Caco-2 (cell line): ENCODE results near the gene CDKN1C. TPM values are rescaled to one million over a fixed set of nuclear protein-coding genes. Genes with fewer than 3 reads are reported as not detected.

Experiments used
- BruUV-seq: library from RNA; stranded (reverse); fragments of 400-500 nt; replicated peaks from 2 replicates; lab custom pipeline; 2021; lab: Mats Ljungman, UMichigan
- CTCF ChIA-PET: fragments of 300-600 bp; sonication (Branson Sonifier 250); formaldehyde crosslinking; loops from one replicate; lab custom pipeline; 2022; ENCODE audit warnings: antibody characterized with exemption; lab: Charles Lee
- POLR2A ChIA-PET: fragments of 300-600 bp; sonication (Branson Sonifier 250); formaldehyde crosslinking; loops from one replicate; lab custom pipeline; 2022; ENCODE audit warnings: antibody characterized with exemption; lab: Charles Lee
- DNase-seq, 2 experiments: peaks; one replicate each; pipeline versions ENCODE4 v3.0.0 to v3.0.0-alpha.2; 2020 to 2022
- H3K27me3 ChIP-seq: replicated peaks from 2 replicates; pipeline ENCODE4 v1.6.0; 2011; ENCODE audit warnings: low read length; ENCODE audit not compliant: control insufficient read depth, insufficient read depth
- H3K36me3 ChIP-seq: 2 replicates; pipeline ENCODE4 v1.5.1; 2011; ENCODE audit warnings: low read length; ENCODE audit not compliant: control insufficient read depth, insufficient read depth
- H3K4me1 ChIP-seq: fragments of 250-450 bp; sonication (Bioruptor Pico); 2 replicates; pipeline ENCODE4 v1.5.1; 2020; ENCODE audit warnings: mild to moderate bottlenecking
- H3K4me3 ChIP-seq: 2 replicates; pipeline ENCODE4 v1.5.1; 2011; ENCODE audit warnings: low read depth, mild to moderate bottlenecking, control low read depth, low read length
- H3K9me3 ChIP-seq: fragments of 250-450 bp; sonication (Bioruptor Pico); 2 replicates; pipeline ENCODE4 v1.5.1; 2020; ENCODE audit warnings: mild to moderate bottlenecking, moderate library complexity
- H3K27ac Mint-ChIP-seq: one replicate; pipeline ENCODE4 v1.8.0; 2022; ENCODE audit warnings: mixed read lengths; ENCODE audit not compliant: unreplicated experiment
- H3K27me3 Mint-ChIP-seq: one replicate; pipeline ENCODE4 v1.8.0; 2022; ENCODE audit warnings: mixed read lengths; ENCODE audit not compliant: insufficient read depth, unreplicated experiment
- H3K36me3 Mint-ChIP-seq: one replicate; pipeline ENCODE4 v1.8.0; 2022; ENCODE audit warnings: mild to moderate bottlenecking, mixed read lengths; ENCODE audit not compliant: insufficient read depth, unreplicated experiment
- H3K4me1 Mint-ChIP-seq: one replicate; pipeline ENCODE4 v1.8.0; 2022; ENCODE audit warnings: low read depth, mixed read lengths; ENCODE audit not compliant: unreplicated experiment
- H3K4me3 Mint-ChIP-seq: one replicate; pipeline ENCODE4 v1.8.0; 2022; ENCODE audit warnings: mild to moderate bottlenecking, moderate library complexity, mixed read lengths; ENCODE audit not compliant: unreplicated experiment
- H3K9me3 Mint-ChIP-seq: one replicate; pipeline ENCODE4 v1.8.0; 2022; ENCODE audit warnings: mixed read lengths; ENCODE audit not compliant: unreplicated experiment
- intact Hi-C: fragments of 100-400 bp; cut with micrococcal nuclease; formaldehyde crosslinking; loops from one replicate; pipeline ENCODE4 v1.10.0; 2022; ENCODE audit not compliant: unreplicated experiment
- total RNA-seq: library from RNA; stranded (reverse); gene quantifications from 2 replicates; pipeline ENCODE4 v1.2.3, GENCODE V29; 2022
- TF ChIP-seq, protein P1 (sequence below), 2 experiments: fragments of 200-600 bp in 1 of 2; IDR thresholded peaks; 1 replicate in 1 of 2; 2 replicates in 1 of 2; pipeline versions ENCODE4 v1.5.1 to v1.8.0; 2011 to 2022; ENCODE audit warnings: antibody characterized with exemption in 1 of 2, control low read depth in 1 of 2, inconsistent platforms in 1 of 2, low read depth in 1 of 2, low read length in 1 of 2, mild to moderate bottlenecking in 1 of 2, moderate library complexity in 1 of 2; ENCODE audit not compliant: insufficient read depth in 1 of 2, severe bottlenecking in 1 of 2, unreplicated experiment in 1 of 2

Gene CDKN1C
- total RNA-seq, 1 experiment from 2014 or later: 25.5 TPM

DNA sequence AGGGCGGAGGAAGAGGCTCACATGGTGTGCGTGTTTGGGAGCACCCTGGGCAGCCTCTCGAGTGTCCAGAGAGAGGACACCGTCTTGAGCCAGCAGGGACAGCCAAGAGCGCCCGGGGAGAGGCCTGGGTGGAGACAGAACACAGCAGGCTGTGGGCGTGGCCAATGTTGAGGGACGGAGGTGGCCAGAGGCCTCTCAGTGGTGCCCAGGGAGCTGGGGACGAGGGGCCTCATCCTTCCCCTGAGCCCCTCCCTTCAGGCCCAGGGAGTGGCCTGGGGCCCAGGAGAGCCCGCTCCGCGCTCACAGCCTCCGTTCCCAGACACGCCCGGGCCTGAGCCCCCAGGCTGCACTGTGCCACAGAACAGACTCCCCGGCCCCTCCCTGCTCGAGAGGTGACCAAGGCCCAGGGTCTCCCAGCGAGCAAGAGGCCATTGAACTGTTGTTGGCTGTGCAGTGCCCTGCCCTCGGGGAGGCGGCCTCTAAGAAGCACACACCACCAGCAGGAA is 48.4 kb downstream of the CDKN1C start:
- Histone ChIP-seq H3K36me3 (no peaks in the 10 kb centered on the region), H3K4me1 (peaks cover 34% of the 10 kb centered on the region), H3K9me3 (no peaks in the 10 kb centered on the region), H3K27me3 (no peaks in the 10 kb centered on the region), H3K4me3 (no peak overlapping the region)
- TF ChIP-seq, protein P1, sequence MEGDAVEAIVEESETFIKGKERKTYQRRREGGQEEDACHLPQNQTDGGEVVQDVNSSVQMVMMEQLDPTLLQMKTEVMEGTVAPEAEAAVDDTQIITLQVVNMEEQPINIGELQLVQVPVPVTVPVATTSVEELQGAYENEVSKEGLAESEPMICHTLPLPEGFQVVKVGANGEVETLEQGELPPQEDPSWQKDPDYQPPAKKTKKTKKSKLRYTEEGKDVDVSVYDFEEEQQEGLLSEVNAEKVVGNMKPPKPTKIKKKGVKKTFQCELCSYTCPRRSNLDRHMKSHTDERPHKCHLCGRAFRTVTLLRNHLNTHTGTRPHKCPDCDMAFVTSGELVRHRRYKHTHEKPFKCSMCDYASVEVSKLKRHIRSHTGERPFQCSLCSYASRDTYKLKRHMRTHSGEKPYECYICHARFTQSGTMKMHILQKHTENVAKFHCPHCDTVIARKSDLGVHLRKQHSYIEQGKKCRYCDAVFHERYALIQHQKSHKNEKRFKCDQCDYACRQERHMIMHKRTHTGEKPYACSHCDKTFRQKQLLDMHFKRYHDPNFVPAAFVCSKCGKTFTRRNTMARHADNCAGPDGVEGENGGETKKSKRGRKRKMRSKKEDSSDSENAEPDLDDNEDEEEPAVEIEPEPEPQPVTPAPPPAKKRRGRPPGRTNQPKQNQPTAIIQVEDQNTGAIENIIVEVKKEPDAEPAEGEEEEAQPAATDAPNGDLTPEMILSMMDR (IDR thresholded peaks at IDR 0.05; ENCODE audit: insufficient read depth in 1 of 2, low read depth in 1 of 2, low read length in 1 of 2, severe bottlenecking in 1 of 2, unreplicated experiment in 1 of 2): peak in 1 of 2 experiments; percentile 57
- intact Hi-C loops: no loop called here
- ChIA-PET CTCF (no interaction called here), POLR2A (no interaction called here)
- no TSS peak for BruUV-seq
- Mint-ChIP-seq H3K4me1 (peaks cover 20% of the 10 kb centered on the region), H3K4me3 (no peak overlapping the region), H3K27ac (no peak overlapping the region), H3K27me3 (no peaks in the 10 kb centered on the region), H3K9me3 (no peaks in the 10 kb centered on the region), H3K36me3 (no peaks in the 10 kb centered on the region)
- DNase-seq: peak; percentile 74 to 85

DNA sequence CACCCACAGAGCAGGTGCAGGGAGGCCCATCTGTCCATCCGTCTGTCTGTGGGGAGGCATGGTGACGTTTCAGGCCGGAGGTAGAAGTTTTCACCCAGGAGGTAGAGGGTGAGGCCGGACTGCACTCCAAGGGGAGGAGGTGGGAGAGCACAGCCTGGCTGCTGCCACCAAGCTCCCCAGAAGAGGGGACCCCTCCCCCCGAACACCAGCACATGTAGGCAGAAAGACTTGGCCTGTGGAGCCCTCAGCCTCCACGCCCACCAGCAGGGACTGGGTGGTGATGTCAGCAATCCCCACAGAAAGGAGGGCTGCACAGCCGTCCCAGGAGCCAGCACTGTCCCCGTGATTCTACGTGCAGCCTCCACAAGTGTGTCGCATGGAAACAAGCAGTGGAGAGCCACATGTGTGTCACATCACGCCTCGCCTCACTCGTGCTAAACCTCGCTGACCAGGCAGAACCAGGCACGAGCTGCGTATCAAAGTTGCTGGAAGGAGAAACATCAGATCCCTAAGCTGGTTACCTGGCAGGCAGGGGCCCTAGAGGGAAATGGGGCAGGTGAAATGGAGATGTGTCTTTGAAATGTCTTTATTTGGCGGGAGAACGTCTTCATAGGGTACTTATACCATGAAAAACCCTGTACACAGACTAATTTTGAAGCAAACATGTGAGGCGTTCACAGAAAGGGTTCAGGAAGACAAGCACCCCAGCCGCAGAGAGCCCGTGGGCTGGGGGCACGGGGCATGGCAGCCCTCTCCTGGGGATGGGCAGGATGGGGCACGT is 49.1 kb downstream of the CDKN1C start:
- CTCF ChIA-PET: no interaction called here
- H3K9me3 ChIP-seq: no peaks in the 10 kb centered on the region

DNA sequence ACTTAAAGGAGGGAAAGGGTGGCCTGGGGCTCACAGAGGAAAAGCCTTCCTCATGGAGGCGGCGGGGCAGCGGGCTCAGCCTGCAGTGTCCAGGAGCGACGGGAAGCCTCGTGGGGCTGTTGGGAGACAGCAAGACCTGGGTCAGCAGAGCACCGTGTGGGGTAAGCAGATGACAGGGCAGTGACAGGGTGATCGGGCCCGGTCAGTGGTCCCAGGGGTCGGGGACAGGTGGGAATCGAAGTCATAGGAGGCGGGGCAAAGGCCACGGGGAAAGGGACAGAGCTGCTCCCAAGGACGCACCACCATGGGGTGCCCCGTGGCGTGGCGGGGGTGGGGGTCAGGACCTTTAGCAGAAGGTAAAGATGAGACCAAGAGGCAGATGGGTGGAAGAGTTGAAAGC is 49.8 kb downstream of the CDKN1C start:
- Mint-ChIP-seq H3K36me3 (no peaks in the 10 kb centered on the region), H3K27me3 (no peaks in the 10 kb centered on the region), H3K9me3 (no peaks in the 10 kb centered on the region), H3K27ac (peak overlapping the region; percentile 15), H3K4me1 (peaks cover 20% of the 10 kb centered on the region), H3K4me3 (no peak overlapping the region)
- Histone ChIP-seq H3K4me1 (peaks cover 34% of the 10 kb centered on the region), H3K4me3 (no peak overlapping the region), H3K9me3 (no peaks in the 10 kb centered on the region), H3K27me3 (no peaks in the 10 kb centered on the region), H3K36me3 (no peaks in the 10 kb centered on the region)
- no TSS peak for BruUV-seq
- ChIA-PET CTCF (no interaction called here), POLR2A (no interaction called here)
- TF ChIP-seq, protein P1 (IDR thresholded peaks at IDR 0.05; ENCODE audit: insufficient read depth in 1 of 2, low read depth in 1 of 2, low read length in 1 of 2, severe bottlenecking in 1 of 2, unreplicated experiment in 1 of 2): no peak
- DNase-seq: no peak
- intact Hi-C loops: no loop called here

More for the DNA sequence above, 49.1 kb downstream of the CDKN1C start:
- BruUV-seq: no TSS peak
- TF ChIP-seq, protein P1 (IDR thresholded peaks at IDR 0.05; ENCODE audit: insufficient read depth in 1 of 2, low read depth in 1 of 2, low read length in 1 of 2, severe bottlenecking in 1 of 2, unreplicated experiment in 1 of 2): no peak
- POLR2A ChIA-PET: no interaction called here
- Histone ChIP-seq H3K4me1 (peaks cover 34% of the 10 kb centered on the region), H3K36me3 (no peaks in the 10 kb centered on the region), H3K27me3 (no peaks in the 10 kb centered on the region), H3K4me3 (no peak overlapping the region)
- H3K36me3 Mint-ChIP-seq: no peaks in the 10 kb centered on the region
- no peaks in the 10 kb centered on the region for H3K9me3 Mint-ChIP-seq
- intact Hi-C loops: no loop called here
- peak overlapping the region; percentile 15 for H3K27ac Mint-ChIP-seq
- H3K27me3 Mint-ChIP-seq: no peaks in the 10 kb centered on the region
- peaks cover 20% of the 10 kb centered on the region for H3K4me1 Mint-ChIP-seq
- no peak overlapping the region for H3K4me3 Mint-ChIP-seq
- DNase-seq: no peak
